Lower lobe of right lung (tissue), 2 donors: ENCODE measurements around the gene SNX13. TPM values are rescaled to one million over a fixed set of nuclear protein-coding genes. Genes with fewer than 3 reads are reported as not detected.

Experiments used
- ATAC-seq, 2 donors: fragments of 200-7000 bp; cut with Tn5 transposase; one replicate each; pipeline ENCODE4 v1.9.1; 2020 to 2022; ENCODE audit warnings: mild to moderate bottlenecking in 2 of 2, moderate library complexity in 2 of 2
- DNase-seq: peaks from one replicate; pipeline ENCODE4 v3.0.0-alpha.2; 2020
- H3K27ac ChIP-seq: fragments of 200-600 bp; one replicate; pipeline ENCODE4 v1.8.0; 2022
- H3K27me3 ChIP-seq: fragments of 200-600 bp; one replicate; pipeline ENCODE4 v1.8.0; 2022; ENCODE audit warnings: low read depth
- H3K36me3 ChIP-seq: fragments of 200-600 bp; one replicate; pipeline ENCODE4 v1.8.0; 2022; ENCODE audit warnings: mild to moderate bottlenecking
- H3K4me1 ChIP-seq: fragments of 200-600 bp; one replicate; pipeline ENCODE4 v1.8.0; 2022
- H3K4me3 ChIP-seq: fragments of 200-600 bp; one replicate; pipeline ENCODE4 v1.8.0; 2022; ENCODE audit warnings: mild to moderate bottlenecking
- H3K9me3 ChIP-seq: fragments of 200-600 bp; one replicate; pipeline ENCODE4 v1.8.0; 2022
- CTCF ChIP-seq: fragments of 200-600 bp; IDR thresholded peaks from one replicate; pipeline ENCODE4 v1.8.0; 2022; ENCODE audit warnings: antibody characterized with exemption, mild to moderate bottlenecking
- intact Hi-C: fragments of 100-400 bp; cut with DNase I; formaldehyde crosslinking; loops from one replicate; pipeline ENCODE4 v1.11.0; 2022
- total RNA-seq: library from RNA; stranded (reverse); fragmentation: NEBNext Ultra II Directional; extraction: Animal tissue kit (Norgen Biotek cat#: 25700); gene quantifications from one replicate; pipeline ENCODE4 v1.2.1, GENCODE V29; 2021
- donor health status: DM: no; HTN: yes; CAD: no; lungs with severe emphysema.

SNX13 gene
- total RNA-seq, 1 donor from 2014 or later: 62.7 TPM

- H3K4me3 ChIP-seq: no peak overlapping the region
- ATAC-seq (peak in 1 of 2 donors; percentile 29), DNase-seq (no peak)
- H3K27ac ChIP-seq: no peak overlapping the region
- no peaks in the 10 kb centered on the region for H3K4me1 ChIP-seq
- TF ChIP-seq CTCF: no peak
- H3K9me3 ChIP-seq: peaks cover 4% of the 10 kb centered on the region
- intact Hi-C loops: no loop called here
- no peaks in the 10 kb centered on the region for H3K27me3 ChIP-seq
- peaks cover 40% of the 10 kb centered on the region for H3K36me3 ChIP-seq
Measured at GRCh38 chr7:17863095-17863808, 77.0 kb downstream of the SNX13 start.

GRCh38 chr7:17856251-17856650 lies 84.0 kb downstream of the SNX13 start:
- DNase-seq (no peak), ATAC-seq (no peak)
- TF ChIP-seq CTCF: no peak
- no peak overlapping the region for H3K27ac ChIP-seq
- H3K4me1 ChIP-seq: no peaks in the 10 kb centered on the region
- H3K9me3 ChIP-seq: peaks cover 5% of the 10 kb centered on the region
- intact Hi-C loops: no loop called here
- H3K27me3 ChIP-seq: no peaks in the 10 kb centered on the region
- no peak overlapping the region for H3K4me3 ChIP-seq
- H3K36me3 ChIP-seq: peaks cover 9% of the 10 kb centered on the region

- intact Hi-C loops: no loop called here
- no peak overlapping the region for H3K27ac ChIP-seq
- no peak for TF ChIP-seq CTCF
- no peak overlapping the region for H3K4me3 ChIP-seq
- DNase-seq: no peak
- H3K36me3 ChIP-seq: peaks cover 11% of the 10 kb centered on the region
- no peaks in the 10 kb centered on the region for H3K27me3 ChIP-seq
- no peaks in the 10 kb centered on the region for H3K4me1 ChIP-seq
- peaks cover 5% of the 10 kb centered on the region for H3K9me3 ChIP-seq
- ATAC-seq: no peak
Measured at GRCh38 chr7:17855202-17855601, 85.1 kb downstream of the SNX13 start.

- no peak for TF ChIP-seq CTCF
- DNase-seq (no peak), ATAC-seq (no peak)
- H3K27me3 ChIP-seq: no peaks in the 10 kb centered on the region
- H3K27ac ChIP-seq: no peak overlapping the region
- peaks cover 5% of the 10 kb centered on the region for H3K9me3 ChIP-seq
- intact Hi-C loops: no loop called here
- H3K4me1 ChIP-seq: no peaks in the 10 kb centered on the region
- H3K4me3 ChIP-seq: no peak overlapping the region
- H3K36me3 ChIP-seq: peaks cover 11% of the 10 kb centered on the region
Measured at GRCh38 chr7:17854261-17855047, 85.8 kb downstream of the SNX13 start.

GRCh38 chr7:17852361-17852760 lies 87.9 kb downstream of the SNX13 start:
- intact Hi-C loops: no loop called here
- Histone ChIP-seq H3K4me1 (no peaks in the 10 kb centered on the region), H3K4me3 (no peak overlapping the region), H3K27me3 (no peaks in the 10 kb centered on the region), H3K27ac (no peak overlapping the region), H3K36me3 (peaks cover 20% of the 10 kb centered on the region), H3K9me3 (peaks cover 5% of the 10 kb centered on the region)
- no peak for ATAC-seq
- DNase-seq: no peak
- no peak for TF ChIP-seq CTCF
